HG02571 (cell line): ENCODE measurements around the gene EIF2S3.
A peak's percentile ranks its signal among the peaks of the same experiment; 100 is the strongest.
"Not testable (repeated sequence)": the region's sequence is repeated elsewhere in the genome, so short reads cannot be mapped to it uniquely, and the experiment has no call there.

ENCODE experiments used
- ATAC-seq: cut with Tn5 transposase; IDR thresholded peaks from one replicate; pipeline ENCODE4 v1.9.1; 2021; ENCODE audit warnings: mild to moderate bottlenecking, moderate library complexity; ENCODE audit not compliant: unreplicated experiment

EIF2S3 gene

GRCh38 chrX:24054182-24055042 is at the start of gene EIF2S3:
Gene EIF2S3 (plus strand): TSS chrX:24054956. CDS start chrX:24054969, 13 bp downstream.
- ATAC-seq: peak; percentile 91

GRCh38 chrX:24005028-24005427 is 49.7 kb upstream of the EIF2S3 start:
- no peak for ATAC-seq

- ATAC-seq: no peak
Observed at GRCh38 chrX:24005867-24006266, 48.9 kb upstream of the EIF2S3 start.

GRCh38 chrX:24012266-24012665 is 42.5 kb upstream of the EIF2S3 start:
- ATAC-seq: no peak

GRCh38 chrX:24014388-24015018 is 40.3 kb upstream of the EIF2S3 start:
- ATAC-seq: peak; percentile 62

- ATAC-seq: no peak
Observed at GRCh38 chrX:24017674-24018073, 37.1 kb upstream of the EIF2S3 start.

- ATAC-seq: no peak
Observed at GRCh38 chrX:24018809-24019208, 35.9 kb upstream of the EIF2S3 start.

GRCh38 chrX:24019448-24019847 is 35.3 kb upstream of the EIF2S3 start:
- ATAC-seq: no peak

- ATAC-seq: no peak
Observed at GRCh38 chrX:24020306-24020876, 34.4 kb upstream of the EIF2S3 start.

- ATAC-seq: no peak
Observed at GRCh38 chrX:24023544-24023943, 31.2 kb upstream of the EIF2S3 start.

GRCh38 chrX:24023972-24024669 is 30.6 kb upstream of the EIF2S3 start:
- no peak for ATAC-seq

GRCh38 chrX:24024819-24025740 is 29.7 kb upstream of the EIF2S3 start:
- ATAC-seq: peak; percentile 85

GRCh38 chrX:24025741-24026403 is 28.9 kb upstream of the EIF2S3 start:
- ATAC-seq: peak; percentile 24

GRCh38 chrX:24026432-24026831 is 28.3 kb upstream of the EIF2S3 start:
- no peak for ATAC-seq

- no peak for ATAC-seq
Observed at GRCh38 chrX:24027086-24027485, 27.7 kb upstream of the EIF2S3 start, which contains the start of gene KLHL15. Gene KLHL15 (minus strand): TSS chrX:24027186. CDS start chrX:24006693, 20,493 bp downstream.

- ATAC-seq: no peak
Observed at GRCh38 chrX:24027985-24028384, 26.8 kb upstream of the EIF2S3 start.

GRCh38 chrX:24030597-24030996 is 24.2 kb upstream of the EIF2S3 start:
- no peak for ATAC-seq

GRCh38 chrX:24034485-24034884 is 20.3 kb upstream of the EIF2S3 start:
- ATAC-seq: no peak

- no peak for ATAC-seq
Observed at GRCh38 chrX:24037729-24038128, 17.0 kb upstream of the EIF2S3 start.

GRCh38 chrX:24046060-24046459 is 8.7 kb upstream of the EIF2S3 start:
- ATAC-seq: not testable (repeated sequence)
